Activated T-helper 1 cell treated with anti-CD3 and anti-CD28 coated beads, Interleukin-12 subunit alpha, Interleukin-12 subunit beta, Interleukin-2, Interleukin-4 antibody, amounts not matched to agents 30 ng/mL and 10 ng/mL and 1 ng/mL, durations not matched to agents 14 hours and 24 hours and 36 hours (primary cell): ENCODE measurements around the gene ABLIM1. TPM values are rescaled to one million over a fixed set of nuclear protein-coding genes. Genes with fewer than 3 reads are reported as not detected.

Source experiments
- DNase-seq: peaks from one replicate; pipeline ENCODE4 v3.0.0; 2021; ENCODE audit warnings: low spot score
- H3K27ac Mint-ChIP-seq: one replicate; pipeline ENCODE4 v1.8.0; 2021; ENCODE audit warnings: mild to moderate bottlenecking, mixed read lengths
- H3K27me3 Mint-ChIP-seq: one replicate; pipeline ENCODE4 v1.8.0; 2022; ENCODE audit warnings: mild to moderate bottlenecking, moderate library complexity, mixed read lengths; ENCODE audit not compliant: insufficient read depth
- H3K36me3 Mint-ChIP-seq: one replicate; pipeline ENCODE4 v1.8.0; 2021; ENCODE audit warnings: low read depth, mixed read lengths
- H3K4me1 Mint-ChIP-seq: one replicate; pipeline ENCODE4 v1.8.0; 2021; ENCODE audit warnings: low read depth, mixed read lengths
- H3K4me3 Mint-ChIP-seq: one replicate; pipeline ENCODE4 v1.8.0; 2021; ENCODE audit warnings: mild to moderate bottlenecking, moderate library complexity, mixed read lengths
- H3K9me3 Mint-ChIP-seq: one replicate; pipeline ENCODE4 v1.8.0; 2021; ENCODE audit warnings: mixed read lengths
- intact Hi-C: fragments of 100-400 bp; cut with micrococcal nuclease; formaldehyde crosslinking; loops from one replicate; pipeline ENCODE4 v1.15.1; 2024
- total RNA-seq: library from RNA; stranded (reverse); gene quantifications from 2 replicates; pipeline ENCODE4 v1.2.3, GENCODE V29; 2022

ABLIM1 gene
- total RNA-seq, 1 donor from 2014 or later, result 14.2 TPM

GRCh38 chr10:114548662-114549061 lies 109.4 kb downstream of the ABLIM1 start:
- H3K4me3 Mint-ChIP-seq, result no peak overlapping the region
- peaks cover 38% of the 10 kb centered on the region for H3K4me1 Mint-ChIP-seq
- H3K27ac Mint-ChIP-seq, result no peak overlapping the region
- H3K27me3 Mint-ChIP-seq, result no peaks in the 10 kb centered on the region
- DNase-seq, result no peak
- H3K36me3 Mint-ChIP-seq, result no peaks in the 10 kb centered on the region
- no peaks in the 10 kb centered on the region for H3K9me3 Mint-ChIP-seq
- intact Hi-C loops, result no loop called here

GRCh38 chr10:114547514-114547913 lies 110.6 kb downstream of the ABLIM1 start:
- intact Hi-C loops, result no loop called here
- DNase-seq, result no peak
- peaks cover 50% of the 10 kb centered on the region for H3K4me1 Mint-ChIP-seq
- H3K36me3 Mint-ChIP-seq, result no peaks in the 10 kb centered on the region
- no peaks in the 10 kb centered on the region for H3K9me3 Mint-ChIP-seq
- H3K4me3 Mint-ChIP-seq, result peak overlapping the region; percentile 28
- no peaks in the 10 kb centered on the region for H3K27me3 Mint-ChIP-seq
- no peak overlapping the region for H3K27ac Mint-ChIP-seq

- peaks cover 54% of the 10 kb centered on the region for H3K4me1 Mint-ChIP-seq
- no peak overlapping the region for H3K27ac Mint-ChIP-seq
- no peaks in the 10 kb centered on the region for H3K9me3 Mint-ChIP-seq
- no peak overlapping the region for H3K4me3 Mint-ChIP-seq
- no peaks in the 10 kb centered on the region for H3K36me3 Mint-ChIP-seq
- intact Hi-C loops, result no loop called here
- no peak for DNase-seq
- no peaks in the 10 kb centered on the region for H3K27me3 Mint-ChIP-seq
Observed at GRCh38 chr10:114547056-114547455, 111.0 kb downstream of the ABLIM1 start.

- H3K27me3 Mint-ChIP-seq, result no peaks in the 10 kb centered on the region
- peaks cover 66% of the 10 kb centered on the region for H3K4me1 Mint-ChIP-seq
- H3K27ac Mint-ChIP-seq, result no peak overlapping the region
- no peaks in the 10 kb centered on the region for H3K36me3 Mint-ChIP-seq
- no peak overlapping the region for H3K4me3 Mint-ChIP-seq
- no peaks in the 10 kb centered on the region for H3K9me3 Mint-ChIP-seq
- DNase-seq, result no peak
- intact Hi-C loops, result no loop called here
Observed at GRCh38 chr10:114545819-114546218, 112.3 kb downstream of the ABLIM1 start.

GRCh38 chr10:114545071-114545470 lies 113.0 kb downstream of the ABLIM1 start:
- Mint-ChIP-seq H3K36me3 (no peaks in the 10 kb centered on the region), H3K27ac (no peak overlapping the region), H3K4me1 (peaks cover 74% of the 10 kb centered on the region), H3K9me3 (no peaks in the 10 kb centered on the region), H3K27me3 (no peaks in the 10 kb centered on the region), H3K4me3 (no peak overlapping the region)
- intact Hi-C loops, result no loop called here
- DNase-seq, result no peak

- Mint-ChIP-seq H3K36me3 (no peaks in the 10 kb centered on the region), H3K4me1 (peaks cover 83% of the 10 kb centered on the region), H3K27me3 (no peaks in the 10 kb centered on the region), H3K27ac (peak overlapping the region; percentile 85), H3K9me3 (no peaks in the 10 kb centered on the region), H3K4me3 (peak overlapping the region; percentile 65)
- DNase-seq, result peak; percentile 79
- intact Hi-C loops, result loop anchor here (5.0 kb wide), 2 partner anchors 372 to 393 kb away; partner anchors contain the start of genes CCDC186 and TRUB1
Observed at GRCh38 chr10:114544045-114544659, 113.9 kb downstream of the ABLIM1 start.

GRCh38 chr10:114543456-114543855 lies 114.6 kb downstream of the ABLIM1 start:
- DNase-seq, result no peak
- peak overlapping the region; percentile 65 for H3K4me3 Mint-ChIP-seq
- intact Hi-C loops, result loop anchor here (5.0 kb wide), 2 partner anchors 371 to 394 kb away; partner anchors contain the start of genes CCDC186 and TRUB1
- H3K36me3 Mint-ChIP-seq, result no peaks in the 10 kb centered on the region
- no peaks in the 10 kb centered on the region for H3K27me3 Mint-ChIP-seq
- H3K9me3 Mint-ChIP-seq, result no peaks in the 10 kb centered on the region
- peaks cover 86% of the 10 kb centered on the region for H3K4me1 Mint-ChIP-seq
- H3K27ac Mint-ChIP-seq, result peak overlapping the region; percentile 85

GRCh38 chr10:114542373-114542772 lies 115.7 kb downstream of the ABLIM1 start:
- Mint-ChIP-seq H3K4me1 (peaks cover 86% of the 10 kb centered on the region), H3K27ac (peak overlapping the region; percentile 90), H3K4me3 (peak overlapping the region; percentile 61), H3K36me3 (no peaks in the 10 kb centered on the region), H3K27me3 (no peaks in the 10 kb centered on the region), H3K9me3 (no peaks in the 10 kb centered on the region)
- intact Hi-C loops, result loop anchor here (5.0 kb wide), 2 partner anchors 370 to 395 kb away; partner anchors contain the start of genes CCDC186 and TRUB1
- no peak for DNase-seq

GRCh38 chr10:114541797-114542160 lies 116.3 kb downstream of the ABLIM1 start:
- Mint-ChIP-seq H3K9me3 (no peaks in the 10 kb centered on the region), H3K27me3 (no peaks in the 10 kb centered on the region), H3K36me3 (no peaks in the 10 kb centered on the region), H3K27ac (peak overlapping the region; percentile 90), H3K4me3 (peak overlapping the region; percentile 61), H3K4me1 (peaks cover 82% of the 10 kb centered on the region)
- DNase-seq, result no peak
- intact Hi-C loops, result loop anchor here (1.0 to 5.0 kb wide), 12 partner anchors 15 to 863 kb away; partner anchors contain the start of genes CASP7, CCDC186 and TRUB1

GRCh38 chr10:114541081-114541796 lies 116.8 kb downstream of the ABLIM1 start:
- Mint-ChIP-seq H3K27me3 (no peaks in the 10 kb centered on the region), H3K4me3 (peak overlapping the region; percentile 61), H3K9me3 (no peaks in the 10 kb centered on the region), H3K4me1 (peaks cover 82% of the 10 kb centered on the region), H3K27ac (peak overlapping the region; percentile 90), H3K36me3 (peaks cover 2% of the 10 kb centered on the region)
- DNase-seq, result peak; percentile 74
- intact Hi-C loops, result loop anchor here (1.0 to 5.0 kb wide), 12 partner anchors 15 to 862 kb away; partner anchors contain the start of genes CASP7, CCDC186 and TRUB1

GRCh38 chr10:114540236-114540635 lies 117.8 kb downstream of the ABLIM1 start:
- H3K27ac Mint-ChIP-seq, result peak overlapping the region; percentile 90
- intact Hi-C loops, result loop anchor here (2.0 to 5.0 kb wide), 4 partner anchors 75 to 861 kb away; partner anchors contain the start of genes CASP7, CCDC186 and TRUB1
- no peak for DNase-seq
- peaks cover 2% of the 10 kb centered on the region for H3K36me3 Mint-ChIP-seq
- H3K27me3 Mint-ChIP-seq, result peaks cover 2% of the 10 kb centered on the region
- H3K4me1 Mint-ChIP-seq, result peaks cover 80% of the 10 kb centered on the region
- H3K4me3 Mint-ChIP-seq, result no peak overlapping the region
- H3K9me3 Mint-ChIP-seq, result no peaks in the 10 kb centered on the region

GRCh38 chr10:114539623-114540022 lies 118.5 kb downstream of the ABLIM1 start:
- Mint-ChIP-seq H3K36me3 (peaks cover 2% of the 10 kb centered on the region), H3K4me3 (no peak overlapping the region), H3K9me3 (no peaks in the 10 kb centered on the region), H3K27me3 (peaks cover 3% of the 10 kb centered on the region), H3K27ac (peak overlapping the region; percentile 55), H3K4me1 (peaks cover 74% of the 10 kb centered on the region)
- DNase-seq, result no peak
- intact Hi-C loops, result loop anchor here (2.0 to 5.0 kb wide), 4 partner anchors 75 to 861 kb away; partner anchors contain the start of genes CASP7, CCDC186 and TRUB1
